ENCODE results near the gene SASH3. TPM values are rescaled to one million over a fixed set of nuclear protein-coding genes. Genes with fewer than 3 reads are reported as not detected.

Gene SASH3
- total RNA-seq, 1 donor from 2014 or later = not detected

DNA sequence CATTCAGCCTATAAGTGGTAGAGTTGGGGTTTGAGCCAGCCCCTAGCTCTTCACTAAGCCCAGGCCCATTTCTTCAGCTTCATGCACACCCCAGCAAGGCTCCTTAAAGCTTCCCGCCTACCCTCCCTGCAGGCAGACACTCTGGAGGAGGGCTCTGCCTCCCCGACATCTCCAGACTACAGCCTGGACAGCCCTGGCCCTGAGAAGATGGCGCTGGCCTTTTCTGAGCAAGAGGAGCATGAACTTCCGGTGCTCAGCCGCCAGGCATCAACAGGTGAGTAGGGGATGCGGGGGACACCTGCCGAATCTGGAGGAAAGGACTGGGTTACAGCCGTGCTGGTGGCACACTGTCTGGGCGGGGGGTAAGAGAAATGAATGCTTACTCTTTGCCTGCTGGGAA lies 11.1 kb downstream of the SASH3 start:
- no peak for TF ChIP-seq EZH2 (IDR thresholded peaks at IDR 0.05; ENCODE audit: insufficient read depth, low read length)
- TF ChIP-seq, protein P1, sequence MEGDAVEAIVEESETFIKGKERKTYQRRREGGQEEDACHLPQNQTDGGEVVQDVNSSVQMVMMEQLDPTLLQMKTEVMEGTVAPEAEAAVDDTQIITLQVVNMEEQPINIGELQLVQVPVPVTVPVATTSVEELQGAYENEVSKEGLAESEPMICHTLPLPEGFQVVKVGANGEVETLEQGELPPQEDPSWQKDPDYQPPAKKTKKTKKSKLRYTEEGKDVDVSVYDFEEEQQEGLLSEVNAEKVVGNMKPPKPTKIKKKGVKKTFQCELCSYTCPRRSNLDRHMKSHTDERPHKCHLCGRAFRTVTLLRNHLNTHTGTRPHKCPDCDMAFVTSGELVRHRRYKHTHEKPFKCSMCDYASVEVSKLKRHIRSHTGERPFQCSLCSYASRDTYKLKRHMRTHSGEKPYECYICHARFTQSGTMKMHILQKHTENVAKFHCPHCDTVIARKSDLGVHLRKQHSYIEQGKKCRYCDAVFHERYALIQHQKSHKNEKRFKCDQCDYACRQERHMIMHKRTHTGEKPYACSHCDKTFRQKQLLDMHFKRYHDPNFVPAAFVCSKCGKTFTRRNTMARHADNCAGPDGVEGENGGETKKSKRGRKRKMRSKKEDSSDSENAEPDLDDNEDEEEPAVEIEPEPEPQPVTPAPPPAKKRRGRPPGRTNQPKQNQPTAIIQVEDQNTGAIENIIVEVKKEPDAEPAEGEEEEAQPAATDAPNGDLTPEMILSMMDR (IDR thresholded peaks at IDR 0.05; ENCODE audit: insufficient read depth, low read depth, low read length) = no peak
- no peak overlapping the region for H3K4me2 ChIP-seq (ENCODE audit: low read length)
- Mint-ChIP-seq H3K27ac (ENCODE audit: unreplicated experiment) (no peak overlapping the region), H3K36me3 (ENCODE audit: low read depth, unreplicated experiment) (no peaks in the 10 kb centered on the region), H3K9me3 (ENCODE audit: unreplicated experiment) (no peaks in the 10 kb centered on the region), H3K4me3 (ENCODE audit: unreplicated experiment) (no peak overlapping the region), H3K4me1 (ENCODE audit: low read depth, unreplicated experiment) (no peaks in the 10 kb centered on the region), H3K27me3 (ENCODE audit: low read depth, unreplicated experiment) (peaks cover 2% of the 10 kb centered on the region)
- H3K9me3 ChIP-seq (ENCODE audit: insufficient read depth, low read depth, low read length) = no peaks in the 10 kb centered on the region
- no peak overlapping the region for H2AFZ ChIP-seq (ENCODE audit: low read depth, low read length)
- H4K20me1 ChIP-seq (ENCODE audit: insufficient read depth, low read length) = no peaks in the 10 kb centered on the region
- no peaks in the 10 kb centered on the region for H3K27me3 ChIP-seq (ENCODE audit: insufficient read depth, low read length)
- H3K9ac ChIP-seq (ENCODE audit: low read length) = no peak overlapping the region
- H3K79me2 ChIP-seq (ENCODE audit: insufficient read depth, low read length) = no peaks in the 10 kb centered on the region
- no peak overlapping the region for H3K27ac ChIP-seq (ENCODE audit: low read depth, low read length)
- H3K4me1 ChIP-seq (ENCODE audit: insufficient read depth, low read length) = no peaks in the 10 kb centered on the region
- no peak overlapping the region for H3K4me3 ChIP-seq (ENCODE audit: insufficient read depth, low read depth, low read length)
- H3K36me3 ChIP-seq (ENCODE audit: insufficient read depth, low read length) = no peaks in the 10 kb centered on the region
- no peak for DNase-seq (ENCODE audit: low read depth)
- FAIRE-seq = no peak

GRCh38 chrX:129791336-129791735 lies 11.6 kb downstream of the SASH3 start:
- H3K4me2 ChIP-seq (ENCODE audit: low read length) = no peak overlapping the region
- H3K36me3 ChIP-seq (ENCODE audit: insufficient read depth, low read length) = no peaks in the 10 kb centered on the region
- H3K27ac ChIP-seq (ENCODE audit: low read depth, low read length) = no peak overlapping the region
- no peaks in the 10 kb centered on the region for H4K20me1 ChIP-seq (ENCODE audit: insufficient read depth, low read length)
- H3K9ac ChIP-seq (ENCODE audit: low read length) = no peak overlapping the region
- no peaks in the 10 kb centered on the region for H3K4me1 ChIP-seq (ENCODE audit: insufficient read depth, low read length)
- Mint-ChIP-seq H3K36me3 (ENCODE audit: low read depth, unreplicated experiment) (no peaks in the 10 kb centered on the region), H3K27me3 (ENCODE audit: low read depth, unreplicated experiment) (peaks cover 2% of the 10 kb centered on the region), H3K4me3 (ENCODE audit: unreplicated experiment) (no peak overlapping the region), H3K4me1 (ENCODE audit: low read depth, unreplicated experiment) (no peaks in the 10 kb centered on the region), H3K9me3 (ENCODE audit: unreplicated experiment) (no peaks in the 10 kb centered on the region), H3K27ac (ENCODE audit: unreplicated experiment) (no peak overlapping the region)
- H3K9me3 ChIP-seq (ENCODE audit: insufficient read depth, low read depth, low read length) = no peaks in the 10 kb centered on the region
- H3K79me2 ChIP-seq (ENCODE audit: insufficient read depth, low read length) = no peaks in the 10 kb centered on the region
- DNase-seq (ENCODE audit: low read depth) (no peak), FAIRE-seq (no peak)
- H3K27me3 ChIP-seq (ENCODE audit: insufficient read depth, low read length) = no peaks in the 10 kb centered on the region
- no peak overlapping the region for H2AFZ ChIP-seq (ENCODE audit: low read depth, low read length)
- H3K4me3 ChIP-seq (ENCODE audit: insufficient read depth, low read depth, low read length) = no peak overlapping the region
- no peak for TF ChIP-seq EZH2 (IDR thresholded peaks at IDR 0.05; ENCODE audit: insufficient read depth, low read length)
- TF ChIP-seq, protein P1 (IDR thresholded peaks at IDR 0.05; ENCODE audit: insufficient read depth, low read depth, low read length) = no peak

GRCh38 chrX:129791961-129792570 lies 12.3 kb downstream of the SASH3 start:
- TF ChIP-seq, protein P1 (IDR thresholded peaks at IDR 0.05; ENCODE audit: insufficient read depth, low read depth, low read length) = no peak
- no peak for TF ChIP-seq EZH2 (IDR thresholded peaks at IDR 0.05; ENCODE audit: insufficient read depth, low read length)
- Mint-ChIP-seq H3K4me1 (ENCODE audit: low read depth, unreplicated experiment) (no peaks in the 10 kb centered on the region), H3K4me3 (ENCODE audit: unreplicated experiment) (no peak overlapping the region), H3K27me3 (ENCODE audit: low read depth, unreplicated experiment) (peaks cover 2% of the 10 kb centered on the region), H3K9me3 (ENCODE audit: unreplicated experiment) (no peaks in the 10 kb centered on the region), H3K27ac (ENCODE audit: unreplicated experiment) (no peak overlapping the region), H3K36me3 (ENCODE audit: low read depth, unreplicated experiment) (no peaks in the 10 kb centered on the region)
- H2AFZ ChIP-seq (ENCODE audit: low read depth, low read length) = no peak overlapping the region
- no peaks in the 10 kb centered on the region for H3K36me3 ChIP-seq (ENCODE audit: insufficient read depth, low read length)
- H3K9me3 ChIP-seq (ENCODE audit: insufficient read depth, low read depth, low read length) = no peaks in the 10 kb centered on the region
- H3K4me3 ChIP-seq (ENCODE audit: insufficient read depth, low read depth, low read length) = no peak overlapping the region
- no peak overlapping the region for H3K9ac ChIP-seq (ENCODE audit: low read length)
- no peak overlapping the region for H3K4me2 ChIP-seq (ENCODE audit: low read length)
- FAIRE-seq (no peak), DNase-seq (ENCODE audit: low read depth) (no peak)
- no peaks in the 10 kb centered on the region for H3K27me3 ChIP-seq (ENCODE audit: insufficient read depth, low read length)
- H4K20me1 ChIP-seq (ENCODE audit: insufficient read depth, low read length) = no peaks in the 10 kb centered on the region
- no peaks in the 10 kb centered on the region for H3K4me1 ChIP-seq (ENCODE audit: insufficient read depth, low read length)
- H3K27ac ChIP-seq (ENCODE audit: low read depth, low read length) = no peak overlapping the region
- no peaks in the 10 kb centered on the region for H3K79me2 ChIP-seq (ENCODE audit: insufficient read depth, low read length)
